Measurements from ENCODE around the gene TMEM201.

The TMEM201 gene, protein sequence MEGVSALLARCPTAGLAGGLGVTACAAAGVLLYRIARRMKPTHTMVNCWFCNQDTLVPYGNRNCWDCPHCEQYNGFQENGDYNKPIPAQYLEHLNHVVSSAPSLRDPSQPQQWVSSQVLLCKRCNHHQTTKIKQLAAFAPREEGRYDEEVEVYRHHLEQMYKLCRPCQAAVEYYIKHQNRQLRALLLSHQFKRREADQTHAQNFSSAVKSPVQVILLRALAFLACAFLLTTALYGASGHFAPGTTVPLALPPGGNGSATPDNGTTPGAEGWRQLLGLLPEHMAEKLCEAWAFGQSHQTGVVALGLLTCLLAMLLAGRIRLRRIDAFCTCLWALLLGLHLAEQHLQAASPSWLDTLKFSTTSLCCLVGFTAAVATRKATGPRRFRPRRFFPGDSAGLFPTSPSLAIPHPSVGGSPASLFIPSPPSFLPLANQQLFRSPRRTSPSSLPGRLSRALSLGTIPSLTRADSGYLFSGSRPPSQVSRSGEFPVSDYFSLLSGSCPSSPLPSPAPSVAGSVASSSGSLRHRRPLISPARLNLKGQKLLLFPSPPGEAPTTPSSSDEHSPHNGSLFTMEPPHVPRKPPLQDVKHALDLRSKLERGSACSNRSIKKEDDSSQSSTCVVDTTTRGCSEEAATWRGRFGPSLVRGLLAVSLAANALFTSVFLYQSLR

DNA sequence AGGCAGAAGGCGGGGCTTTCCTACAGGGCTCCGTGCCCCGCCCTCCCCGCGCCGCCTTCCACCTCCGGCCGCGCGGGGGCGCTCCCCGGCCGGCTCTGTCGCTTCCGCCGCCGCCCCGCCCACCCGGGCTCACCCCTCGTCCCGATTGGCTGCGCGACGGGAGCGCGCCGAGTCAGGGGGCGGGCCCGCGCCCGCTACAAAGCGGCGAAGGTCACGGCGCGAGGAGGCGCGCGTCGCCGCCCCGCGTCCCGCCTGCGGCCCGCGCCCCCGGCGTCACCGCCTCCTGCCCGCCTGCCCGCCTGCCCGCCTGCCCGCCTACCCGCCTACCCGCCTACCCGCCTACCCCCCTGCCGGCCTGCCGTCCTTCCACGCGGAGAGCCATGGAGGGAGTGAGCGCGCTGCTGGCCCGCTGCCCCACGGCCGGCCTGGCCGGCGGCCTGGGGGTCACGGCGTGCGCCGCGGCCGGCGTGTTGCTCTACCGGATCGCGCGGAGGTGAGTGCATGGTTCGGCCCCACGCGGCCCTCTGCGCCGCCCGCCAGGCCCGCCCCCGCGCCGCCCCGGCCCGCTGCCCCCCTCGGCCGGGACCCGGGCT lies at the start of gene TMEM201:
Gene TMEM201, plus strand, starts transcription at position 361 of the 593 bp plus-strand sequence. Its CDS starts 20 bp downstream, at position 381.
- ATAC-seq (peak; percentile 92), DNase-seq (ENCODE audit: low spot score in 2 of 2) (peak; percentile 94 to 97)
- Mint-ChIP-seq H3K4me3 (peak within 1 kb of the TSS; percentile 82), H3K27ac (peak within 1 kb of the TSS; percentile 65), H3K9me3 (no peaks in the 10 kb centered on the region), H3K4me1 (peaks cover 44% of the 10 kb centered on the region), H3K36me3 (peaks cover 2% of the 10 kb centered on the region)

DNA sequence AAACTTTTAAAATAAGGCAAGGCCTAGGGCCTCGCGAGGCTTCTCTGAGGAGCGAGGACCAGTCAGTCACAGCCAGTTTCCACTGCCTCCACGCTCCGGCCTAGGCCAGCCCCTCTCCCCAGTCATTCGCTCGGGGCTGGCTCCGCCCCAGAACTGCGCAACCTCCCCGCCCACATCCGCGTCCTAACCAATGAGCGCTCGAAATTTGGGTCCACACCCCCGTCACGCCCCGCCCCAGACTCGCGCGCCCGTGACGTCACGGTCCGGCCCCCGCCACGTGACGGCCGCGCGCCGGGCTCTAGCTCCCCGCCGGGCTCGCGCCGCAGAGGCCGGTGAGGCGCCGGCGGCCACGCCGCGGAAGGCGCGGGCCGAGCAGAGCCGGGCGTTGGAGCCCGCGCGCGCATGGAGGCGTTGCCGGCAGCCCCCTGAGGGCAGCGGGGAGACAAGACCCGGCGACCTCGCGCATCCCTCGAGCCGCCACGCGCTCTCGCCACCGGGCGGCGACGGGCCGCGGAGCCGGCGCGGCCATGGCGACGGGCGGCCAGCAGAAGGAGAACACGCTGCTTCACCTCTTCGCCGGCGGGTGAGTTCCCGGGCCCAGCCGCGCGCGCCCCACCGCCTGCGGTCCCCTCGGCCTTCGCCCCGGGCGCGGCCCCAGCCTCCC lies 49.4 kb upstream of the TMEM201 start, which contains the start of gene SLC25A33:
Gene SLC25A33, plus strand, starts transcription at position 301 of the 664 bp plus-strand sequence. Its CDS starts 227 bp downstream, at position 528.
- peak; percentile 99 for DNase-seq (ENCODE audit: low spot score in 2 of 2)
- peak within 1 kb of the TSS; percentile 70 for H3K27ac Mint-ChIP-seq
- ATAC-seq, result peak; percentile 97
- H3K4me1 Mint-ChIP-seq, result peaks cover 37% of the 10 kb centered on the region
- H3K9me3 Mint-ChIP-seq, result no peaks in the 10 kb centered on the region
- H3K36me3 Mint-ChIP-seq, result peaks cover 18% of the 10 kb centered on the region
- peak within 1 kb of the TSS; percentile 82 for H3K4me3 Mint-ChIP-seq

DNA sequence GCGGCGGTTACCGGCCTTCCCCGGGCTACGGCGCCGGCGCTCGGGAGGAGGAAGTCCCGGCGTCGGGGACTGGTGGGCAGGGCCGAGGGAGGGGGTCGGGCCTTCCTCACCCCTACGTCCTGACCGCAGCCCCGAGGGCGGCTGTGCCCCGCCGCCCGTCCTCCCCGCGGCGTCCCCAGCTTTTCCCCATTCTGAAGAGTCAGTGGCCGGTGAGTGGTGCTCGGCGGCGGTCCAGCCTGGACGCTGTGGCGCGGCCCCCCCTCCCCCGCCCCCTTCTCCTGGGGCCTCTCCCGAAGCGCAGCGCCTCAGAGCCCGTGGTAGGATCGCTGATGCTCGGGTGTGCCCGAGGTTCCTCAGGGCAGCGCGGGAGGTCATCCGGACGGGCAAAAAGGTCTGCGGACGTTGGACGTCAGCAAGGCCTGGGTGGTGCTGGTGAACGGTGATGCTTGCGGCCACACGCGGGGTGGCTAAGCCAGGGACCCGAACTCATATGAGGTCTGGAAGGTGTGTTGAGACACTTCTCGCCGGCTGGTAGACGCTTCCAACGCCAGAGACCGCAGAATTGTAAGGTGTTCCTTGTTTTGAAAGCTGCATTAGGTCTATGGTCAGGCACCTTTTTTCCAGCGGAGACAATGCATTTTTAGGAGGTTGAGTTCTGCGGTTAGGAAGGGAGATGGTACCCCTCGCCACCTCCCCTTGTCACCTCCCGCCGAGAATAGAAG lies 48.7 kb upstream of the TMEM201 start:
- Mint-ChIP-seq H3K4me3 (peak overlapping the region; percentile 82), H3K9me3 (no peaks in the 10 kb centered on the region), H3K36me3 (peaks cover 21% of the 10 kb centered on the region), H3K27ac (peak overlapping the region; percentile 67), H3K4me1 (peaks cover 44% of the 10 kb centered on the region)
- DNase-seq (ENCODE audit: low spot score in 2 of 2) (peak in 1 of 2 donors; percentile 83), ATAC-seq (peak; percentile 71)

DNA sequence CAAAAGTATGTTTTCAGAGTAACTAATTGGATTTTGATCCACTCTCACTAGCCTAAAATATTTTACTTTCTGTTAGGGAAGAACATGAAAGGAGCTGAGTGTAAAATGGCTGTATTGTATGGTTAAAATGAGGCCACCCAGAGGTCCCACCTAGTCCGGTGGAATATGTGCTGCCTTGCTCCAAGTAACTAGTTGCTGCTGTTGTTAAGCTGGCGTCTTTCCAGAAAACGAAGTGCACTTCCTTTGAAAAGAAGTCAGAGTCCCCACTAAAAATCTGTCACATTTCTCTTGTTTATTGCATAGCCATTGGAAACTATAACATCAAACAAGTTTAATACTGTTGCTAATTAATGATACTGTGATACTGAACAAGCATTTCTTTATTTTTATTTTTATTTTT lies 46.3 kb upstream of the TMEM201 start:
- Mint-ChIP-seq H3K9me3 (no peaks in the 10 kb centered on the region), H3K36me3 (peaks cover 23% of the 10 kb centered on the region), H3K4me3 (peak overlapping the region; percentile 82), H3K4me1 (peaks cover 39% of the 10 kb centered on the region), H3K27ac (no peak overlapping the region)
- DNase-seq (ENCODE audit: low spot score in 2 of 2), result no peak
- ATAC-seq, result no peak

DNA sequence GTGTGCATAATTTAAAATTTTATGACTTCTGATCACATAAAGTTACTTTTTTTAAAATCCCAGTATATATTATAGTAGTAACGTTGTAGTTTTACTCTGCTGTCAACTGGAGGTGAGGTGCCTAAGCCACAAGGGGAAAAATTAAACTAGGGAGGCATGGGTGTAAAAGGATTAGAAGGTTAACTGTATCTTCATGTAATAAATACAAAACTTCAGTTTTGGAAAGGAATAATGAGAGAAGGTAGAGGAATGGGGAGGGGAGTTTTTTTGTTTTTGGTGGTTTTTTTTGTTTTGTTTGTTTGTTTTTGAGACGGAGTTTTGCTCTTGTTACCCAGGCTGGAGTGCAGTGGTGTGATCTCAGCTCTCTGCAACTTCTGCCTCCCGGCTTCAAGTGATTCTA lies 43.8 kb upstream of the TMEM201 start:
- ATAC-seq (no peak), DNase-seq (ENCODE audit: low spot score in 2 of 2) (no peak)
- Mint-ChIP-seq H3K4me3 (no peak overlapping the region), H3K9me3 (no peaks in the 10 kb centered on the region), H3K36me3 (peaks cover 29% of the 10 kb centered on the region), H3K27ac (peak overlapping the region; percentile 54), H3K4me1 (peaks cover 36% of the 10 kb centered on the region)

DNA sequence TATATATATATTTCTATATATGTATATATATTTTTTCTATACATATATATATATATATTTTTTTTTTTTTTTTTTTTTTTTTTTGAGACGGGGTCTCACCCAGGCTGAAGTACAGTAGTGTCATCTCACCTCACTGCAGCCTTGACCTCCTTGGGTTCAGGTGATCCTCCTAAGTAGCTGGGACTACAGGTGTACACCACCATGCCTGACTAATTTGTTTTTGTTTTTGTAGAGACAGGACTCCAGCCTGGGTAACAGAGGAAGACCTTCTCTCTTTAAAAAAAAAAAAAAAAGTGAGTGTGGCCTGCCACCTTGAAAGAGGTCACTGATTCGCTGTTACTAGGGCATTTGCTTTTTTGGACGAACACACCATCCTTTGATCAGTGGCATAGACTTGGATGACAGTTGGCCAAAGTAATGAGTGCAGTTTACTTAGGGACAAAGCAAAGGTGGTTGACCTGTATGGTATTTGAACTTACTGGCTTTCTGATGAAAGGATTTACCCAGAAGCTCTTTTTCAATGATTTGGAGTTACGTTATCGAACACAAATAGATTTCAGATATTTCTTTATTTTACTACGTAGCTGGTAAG lies 38.7 kb upstream of the TMEM201 start:
- no peak for ATAC-seq
- H3K27ac Mint-ChIP-seq, result no peak overlapping the region

DNA sequence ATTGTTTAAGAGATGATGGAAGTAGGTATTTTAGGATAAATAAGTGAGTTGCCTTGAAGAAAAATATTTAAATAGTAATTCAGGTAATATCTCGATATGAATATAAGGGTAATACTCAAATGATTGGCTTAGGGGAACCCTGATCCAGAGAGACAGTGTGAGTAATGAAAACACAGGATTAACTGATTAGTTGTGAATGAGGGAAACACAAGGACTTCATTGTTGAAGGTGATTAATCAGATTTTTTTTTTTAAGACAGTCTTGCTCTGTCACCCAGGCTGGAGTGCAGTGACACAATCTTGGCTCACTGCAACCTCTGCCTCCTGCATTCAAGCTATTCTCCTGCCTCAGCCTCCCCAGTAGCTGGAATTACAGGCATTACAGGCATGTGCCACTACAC lies 36.7 kb upstream of the TMEM201 start:
- no peak overlapping the region for H3K27ac Mint-ChIP-seq

More for the DNA sequence above, 38.7 kb upstream of the TMEM201 start:
- peaks cover 12% of the 10 kb centered on the region for H3K4me1 Mint-ChIP-seq
- H3K36me3 Mint-ChIP-seq, result peaks cover 26% of the 10 kb centered on the region
- H3K4me3 Mint-ChIP-seq, result no peak overlapping the region
- no peaks in the 10 kb centered on the region for H3K9me3 Mint-ChIP-seq
- no peak for DNase-seq (ENCODE audit: low spot score in 2 of 2)

DNA sequence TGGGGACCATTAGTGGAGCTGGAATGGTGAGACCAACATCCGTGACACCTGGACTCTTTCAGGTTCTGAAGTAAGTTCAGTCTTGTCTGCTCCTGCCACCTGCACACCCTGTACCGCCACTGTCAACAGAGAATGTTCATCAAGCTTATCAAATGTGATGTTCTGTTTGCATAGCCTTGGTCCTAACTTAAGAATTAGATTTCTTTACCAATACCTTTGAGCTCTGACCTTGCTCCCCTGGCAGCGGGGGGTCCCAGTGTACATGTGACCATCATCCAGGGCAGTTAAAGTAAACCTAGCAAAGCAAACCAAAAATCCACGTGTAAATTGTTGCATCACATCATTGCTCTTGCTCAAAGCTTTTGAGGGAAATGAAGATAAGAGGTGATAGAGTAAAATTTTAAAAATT lies 35.0 kb upstream of the TMEM201 start:
- Mint-ChIP-seq H3K4me1 (peaks cover 8% of the 10 kb centered on the region), H3K4me3 (no peak overlapping the region), H3K9me3 (no peaks in the 10 kb centered on the region), H3K36me3 (peaks cover 57% of the 10 kb centered on the region), H3K27ac (no peak overlapping the region)
- DNase-seq (ENCODE audit: low spot score in 2 of 2) (no peak), ATAC-seq (no peak)

More for the DNA sequence above, 36.7 kb upstream of the TMEM201 start:
- no peak for ATAC-seq
- no peak for DNase-seq (ENCODE audit: low spot score in 2 of 2)
- Mint-ChIP-seq H3K9me3 (no peaks in the 10 kb centered on the region), H3K4me3 (no peak overlapping the region), H3K36me3 (peaks cover 44% of the 10 kb centered on the region), H3K4me1 (peaks cover 11% of the 10 kb centered on the region)

DNA sequence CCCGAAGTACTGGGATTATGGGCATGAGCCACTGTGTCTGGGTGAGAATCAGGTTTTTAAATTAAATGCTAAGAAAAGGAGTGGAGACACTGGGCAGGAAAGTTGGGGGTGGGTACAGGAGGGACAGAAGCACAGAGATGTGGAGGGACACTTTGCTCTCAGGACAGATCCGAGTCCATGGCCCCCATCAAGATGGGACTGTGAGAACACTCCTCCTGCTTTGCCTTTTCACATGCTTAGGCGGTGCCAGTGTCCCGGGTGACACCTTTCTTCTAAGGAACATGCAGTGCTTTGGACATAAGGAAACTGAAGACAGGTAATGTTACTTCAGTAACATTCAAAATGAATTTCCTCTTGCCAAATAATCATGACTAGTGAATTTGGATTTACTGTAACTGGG lies 32.8 kb upstream of the TMEM201 start:
- DNase-seq (ENCODE audit: low spot score in 2 of 2), result no peak
- H3K27ac Mint-ChIP-seq, result no peak overlapping the region

DNA sequence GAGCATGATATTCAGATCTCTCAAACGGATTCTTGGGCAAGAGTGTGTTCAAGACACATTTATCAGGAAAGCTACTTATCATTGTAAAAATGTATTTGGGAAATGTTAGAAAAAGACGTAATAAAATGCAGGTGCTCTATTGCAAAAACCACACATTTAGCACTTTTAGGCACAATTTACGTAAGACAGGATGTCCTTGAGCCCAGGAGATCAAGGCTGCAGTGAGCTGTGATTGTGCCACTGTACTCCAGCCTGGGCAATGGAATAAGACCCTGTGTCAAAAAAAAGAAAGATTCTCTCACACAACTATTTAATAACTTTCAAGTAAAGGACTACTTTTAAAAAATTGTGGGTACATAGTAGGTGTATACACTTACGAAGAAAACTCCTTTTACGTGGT lies 31.1 kb upstream of the TMEM201 start:
- no peak overlapping the region for H3K27ac Mint-ChIP-seq
- peaks cover 8% of the 10 kb centered on the region for H3K4me1 Mint-ChIP-seq
- ATAC-seq (no peak), DNase-seq (ENCODE audit: low spot score in 2 of 2) (no peak)
- peaks cover 87% of the 10 kb centered on the region for H3K36me3 Mint-ChIP-seq
- H3K4me3 Mint-ChIP-seq, result no peak overlapping the region
- no peaks in the 10 kb centered on the region for H3K9me3 Mint-ChIP-seq

More for the DNA sequence above, 32.8 kb upstream of the TMEM201 start:
- no peak for ATAC-seq
- Mint-ChIP-seq H3K9me3 (no peaks in the 10 kb centered on the region), H3K4me3 (no peak overlapping the region), H3K4me1 (peaks cover 8% of the 10 kb centered on the region), H3K36me3 (peaks cover 70% of the 10 kb centered on the region)

DNA sequence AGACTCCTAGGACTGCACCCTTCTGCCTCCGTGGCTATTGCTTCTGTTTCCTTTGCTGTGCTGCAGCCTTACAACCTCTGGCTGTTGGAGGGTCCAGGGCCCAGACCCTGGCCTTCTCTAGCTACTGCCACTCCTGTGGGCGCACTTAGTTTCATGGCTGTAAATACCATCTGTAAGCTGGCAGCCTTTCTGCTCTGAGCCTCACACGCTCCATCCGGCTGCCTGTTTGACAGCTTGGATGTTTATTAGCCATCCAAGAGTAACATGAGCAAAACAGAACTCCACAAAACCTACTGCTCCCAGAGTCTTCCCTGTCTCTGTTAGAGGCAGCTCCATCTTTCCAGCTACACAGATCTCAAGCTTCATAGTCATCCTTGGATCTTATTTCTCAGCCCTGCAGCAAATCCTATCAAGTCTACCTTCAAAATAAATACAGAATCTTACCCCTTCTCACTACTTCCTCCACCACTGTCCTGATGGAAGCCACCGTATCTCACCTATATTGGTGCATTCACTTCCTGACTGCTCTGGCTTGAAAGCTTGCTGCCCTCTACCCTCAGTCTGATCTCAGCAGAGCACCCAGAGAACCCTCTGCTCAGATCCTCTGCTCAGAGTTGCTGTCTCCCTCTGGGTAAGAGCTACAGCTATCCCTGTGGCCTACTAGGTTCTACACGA lies 30.3 kb upstream of the TMEM201 start:
- DNase-seq (ENCODE audit: low spot score in 2 of 2) (no peak), ATAC-seq (no peak)
- Mint-ChIP-seq H3K4me1 (peaks cover 8% of the 10 kb centered on the region), H3K27ac (peak overlapping the region; percentile 7), H3K36me3 (peaks cover 92% of the 10 kb centered on the region), H3K9me3 (no peaks in the 10 kb centered on the region), H3K4me3 (no peak overlapping the region)

DNA sequence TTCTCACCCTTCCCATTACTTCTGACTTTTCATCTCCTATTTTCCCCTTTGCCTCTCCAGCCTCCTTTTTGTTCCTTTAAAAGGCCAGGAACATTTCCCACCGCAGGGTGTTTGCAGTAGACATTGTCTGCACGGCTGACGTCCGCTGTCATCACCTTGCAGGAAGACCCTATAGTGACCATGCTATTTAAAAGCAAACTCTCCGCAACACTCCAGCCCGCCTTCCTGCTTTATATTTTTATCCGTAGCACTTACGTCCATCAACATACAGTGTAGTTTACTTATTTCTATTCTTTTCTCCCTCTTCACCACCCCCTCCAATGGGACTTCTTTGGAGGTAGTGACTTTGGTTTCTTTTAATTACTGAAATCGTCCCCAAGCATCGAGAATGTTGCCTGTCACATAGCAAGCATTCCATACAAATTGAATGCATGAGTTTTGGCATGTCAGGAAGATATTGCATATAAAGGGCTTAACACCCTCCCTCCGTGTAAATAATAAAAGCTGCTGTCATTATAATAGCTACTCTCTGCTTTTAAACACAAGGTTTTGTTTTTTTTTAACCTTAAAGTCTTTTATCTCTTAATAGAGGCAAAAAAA lies 29.7 kb upstream of the TMEM201 start:
- no peak overlapping the region for H3K4me3 Mint-ChIP-seq
- H3K9me3 Mint-ChIP-seq, result no peaks in the 10 kb centered on the region
- no peak for ATAC-seq
- peaks cover 8% of the 10 kb centered on the region for H3K4me1 Mint-ChIP-seq
- H3K27ac Mint-ChIP-seq, result peak overlapping the region; percentile 7
- no peak for DNase-seq (ENCODE audit: low spot score in 2 of 2)
- H3K36me3 Mint-ChIP-seq, result peaks cover 91% of the 10 kb centered on the region

DNA sequence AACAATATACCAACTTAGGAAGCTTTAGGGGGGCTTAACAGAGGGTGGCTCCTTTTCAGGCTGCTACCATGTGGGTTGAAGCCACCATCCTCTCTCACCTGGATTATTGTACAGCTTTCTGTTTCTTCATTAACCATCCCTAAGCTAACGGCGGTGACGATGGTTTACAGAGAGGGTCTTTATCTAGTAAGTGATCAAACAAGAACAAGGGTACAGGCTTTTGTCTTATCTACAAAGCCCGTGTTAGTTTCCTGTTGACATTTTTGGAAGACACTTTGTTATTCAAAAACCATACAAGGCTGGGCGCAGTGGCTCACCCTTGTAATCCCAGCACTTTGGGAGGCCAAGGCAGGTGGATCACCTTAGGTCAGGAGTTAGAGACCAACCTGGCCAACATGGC lies 29.0 kb upstream of the TMEM201 start:
- ATAC-seq, result no peak
- Mint-ChIP-seq H3K27ac (no peak overlapping the region), H3K36me3 (peaks cover 88% of the 10 kb centered on the region), H3K9me3 (no peaks in the 10 kb centered on the region), H3K4me1 (peaks cover 8% of the 10 kb centered on the region), H3K4me3 (no peak overlapping the region)
- DNase-seq (ENCODE audit: low spot score in 2 of 2), result no peak

Measured in stimulated activated effector memory CD8-positive, alpha-beta T cell treated with anti-CD3 and anti-CD28 coated beads, Interleukin-12 subunit alpha, Interleukin-12 subunit beta, amount 100 ng/mL, for 72 hours (primary cell).